H1 (cell line): ENCODE measurements around the gene ZNF652. TPM values are rescaled to one million over a fixed set of nuclear protein-coding genes. Genes with fewer than 3 reads are reported as not detected.

Experiments used
- CTCF ChIA-PET: fragments of 300-600 bp; sonication (Branson Sonifier 250); formaldehyde crosslinking; loops from one replicate; lab custom pipeline; 2021; ENCODE audit not compliant: partially characterized antibody; lab: Charles Lee
- POLR2A ChIA-PET: fragments of 300-600 bp; sonication (Branson Sonifier 250); formaldehyde crosslinking; loops from one replicate; lab custom pipeline; 2021; ENCODE audit warnings: inconsistent platforms; ENCODE audit not compliant: partially characterized antibody; lab: Charles Lee
- DNase-seq, 2 experiments: peaks; one replicate each; pipeline versions ENCODE4 v3.0.0 to v3.0.0-alpha.2; 2010 to 2022; ENCODE audit warnings: low spot score in 2 of 2, low read depth in 1 of 2, mixed read lengths in 1 of 2
- FAIRE-seq: peaks from 2 replicates; lab custom pipeline; 2011; peaks lifted over from hg19 to GRCh38; lab: Jason Lieb, UNC
- H2AFZ ChIP-seq: 2 replicates; pipeline ENCODE4 v1.8.1; 2012; ENCODE audit warnings: low read length, inconsistent platforms
- H2AK5ac ChIP-seq: 2 replicates; pipeline ENCODE4 v1.6.1; 2013; ENCODE audit warnings: low read depth, low read length
- H2BK120ac ChIP-seq: replicated peaks from 2 replicates; pipeline ENCODE3; 2013; ENCODE audit warnings: low read depth, low read length, inconsistent platforms
- H2BK12ac ChIP-seq: 2 replicates; pipeline ENCODE4 v1.6.1; 2013; ENCODE audit warnings: low read depth, low read length
- H2BK15ac ChIP-seq: 2 replicates; pipeline ENCODE4 v1.6.1; 2013; ENCODE audit warnings: low read length
- H2BK20ac ChIP-seq: 2 replicates; pipeline ENCODE4 v1.6.1; 2013; ENCODE audit warnings: low read length
- H2BK5ac ChIP-seq: 2 replicates; pipeline ENCODE4 v1.6.1; 2013; ENCODE audit warnings: low read depth, low read length
- H3K14ac ChIP-seq: 2 replicates; pipeline ENCODE4 v1.6.1; 2013; ENCODE audit warnings: inconsistent platforms; ENCODE audit not compliant: insufficient read length
- H3K18ac ChIP-seq: 2 replicates; pipeline ENCODE4 v1.6.1; 2013; ENCODE audit warnings: low read length; ENCODE audit errors: extremely low read depth
- H3K23ac ChIP-seq: 2 replicates; pipeline ENCODE4 v1.6.1; 2013; ENCODE audit warnings: inconsistent platforms; ENCODE audit not compliant: insufficient read length
- H3K23me2 ChIP-seq: 2 replicates; pipeline ENCODE4 v1.6.1; 2013; ENCODE audit warnings: low read depth, low read length
- H3K27ac ChIP-seq: 2 replicates; pipeline ENCODE4 v1.6.1; 2011; ENCODE audit warnings: low read depth, low read length, inconsistent platforms
- H3K27me3 ChIP-seq, 4 experiments: replicated peaks in 1 of 4; 1 replicate in 1 of 4; 2 replicates in 3 of 4; pipeline versions ENCODE4 v1.6.1 to v1.8.1; 2011 to 2013; ENCODE audit warnings: low read length in 3 of 4, mild to moderate bottlenecking in 3 of 4, inconsistent platforms in 2 of 4, mixed read lengths in 2 of 4, moderate library complexity in 1 of 4; ENCODE audit not compliant: control insufficient read depth in 3 of 4, insufficient read depth in 3 of 4; ENCODE audit errors: extremely low read depth in 1 of 4
- H3K36me3 ChIP-seq, 4 experiments: 2 replicates each; pipeline versions ENCODE4 v1.6.1 to v1.8.1; 2011 to 2013; ENCODE audit warnings: mild to moderate bottlenecking in 4 of 4, low read length in 3 of 4, moderate library complexity in 2 of 4, control low read depth in 1 of 4, inconsistent platforms in 1 of 4; ENCODE audit not compliant: insufficient read depth in 4 of 4, control insufficient read depth in 2 of 4
- H3K4ac ChIP-seq: replicated peaks from 2 replicates; pipeline ENCODE3; 2013; ENCODE audit warnings: low read length, low read depth, mixed read lengths, inconsistent platforms; ENCODE audit not compliant: insufficient read length
- H3K4me1 ChIP-seq, 4 experiments: replicated peaks in 1 of 4; 1 replicate in 1 of 4; 2 replicates in 3 of 4; pipeline versions ENCODE4 v1.6.1 to v1.8.1; 2011 to 2013; ENCODE audit warnings: low read length in 3 of 4, inconsistent platforms in 2 of 4, mixed read lengths in 1 of 4; ENCODE audit not compliant: insufficient read depth in 4 of 4, control insufficient read depth in 3 of 4
- H3K4me2 ChIP-seq, 2 experiments: 2 replicates each; pipeline versions ENCODE4 v1.6.1 to v1.8.1; 2011 to 2013; ENCODE audit warnings: low read depth in 2 of 2, low read length in 2 of 2, control low read depth in 1 of 2, inconsistent platforms in 1 of 2, mild to moderate bottlenecking in 1 of 2; ENCODE audit not compliant: insufficient read depth in 1 of 2
- H3K4me3 ChIP-seq, 4 experiments: fragments of 200-600, 300-600 bp in 1 of 4; sonication (generic), shearing (Covaris generic), sonication (Bioruptor Twin) in 1 of 4; 2 replicates each; pipeline versions ENCODE4 v1.5.1 to v1.8.1; 2011 to 2016; ENCODE audit warnings: low read length in 4 of 4, low read depth in 3 of 4, control low read depth in 2 of 4, inconsistent platforms in 2 of 4, mild to moderate bottlenecking in 2 of 4, mixed read lengths in 1 of 4, moderate library complexity in 1 of 4; ENCODE audit not compliant: insufficient read depth in 2 of 4; ENCODE audit errors: extremely low read depth in 1 of 4
- H3K56ac ChIP-seq: replicated peaks from 2 replicates; pipeline ENCODE3; 2013; ENCODE audit warnings: low read depth, mild to moderate bottlenecking, mixed read lengths, low read length, inconsistent platforms; ENCODE audit not compliant: insufficient read length
- H3K79me1 ChIP-seq: 2 replicates; pipeline ENCODE4 v1.6.1; 2013; ENCODE audit warnings: low read depth, low read length, control low read depth
- H3K79me2 ChIP-seq, 2 experiments: 2 replicates each; pipeline versions ENCODE4 v1.6.1 to v1.8.1; 2012 to 2013; ENCODE audit warnings: low read length in 2 of 2, mild to moderate bottlenecking in 2 of 2, inconsistent platforms in 1 of 2; ENCODE audit not compliant: insufficient read depth in 2 of 2, control insufficient read depth in 1 of 2
- H3K9ac ChIP-seq, 4 experiments: replicated peaks in 1 of 4; 1 replicate in 1 of 4; 2 replicates in 3 of 4; pipeline versions ENCODE4 v1.6.1 to v1.8.1; 2011 to 2013; ENCODE audit warnings: low read depth in 3 of 4, low read length in 3 of 4, control low read depth in 2 of 4, mild to moderate bottlenecking in 2 of 4, moderate library complexity in 2 of 4, inconsistent platforms in 1 of 4; ENCODE audit errors: extremely low read depth in 1 of 4
- H3K9me3 ChIP-seq, 2 experiments: 2 replicates each; pipeline versions ENCODE4 v1.6.1 to v1.8.1; 2012 to 2013; ENCODE audit warnings: mild to moderate bottlenecking in 2 of 2, moderate library complexity in 2 of 2, control low read depth in 1 of 2, inconsistent platforms in 1 of 2, low read depth in 1 of 2, low read length in 1 of 2, mixed read lengths in 1 of 2; ENCODE audit not compliant: insufficient read depth in 2 of 2
- H4K20me1 ChIP-seq, 2 experiments: replicated peaks in 1 of 2; 2 replicates each; pipeline versions ENCODE3 to v1.8.1; 2011 to 2013; ENCODE audit warnings: inconsistent platforms in 2 of 2, low read length in 2 of 2, mild to moderate bottlenecking in 1 of 2; ENCODE audit not compliant: insufficient read depth in 2 of 2, control insufficient read depth in 1 of 2
- H4K5ac ChIP-seq: 2 replicates; pipeline ENCODE4 v1.6.1; 2013; ENCODE audit warnings: low read length, low read depth, mixed read lengths, inconsistent platforms; ENCODE audit not compliant: insufficient read length
- H4K8ac ChIP-seq: 2 replicates; pipeline ENCODE4 v1.8.0; 2013; ENCODE audit warnings: mild to moderate bottlenecking, moderate library complexity, low read length, inconsistent platforms; ENCODE audit not compliant: insufficient read depth; ENCODE audit errors: extremely low read depth
- H4K91ac ChIP-seq: replicated peaks from 2 replicates; pipeline ENCODE3; 2013; ENCODE audit warnings: low read length, mixed read lengths, inconsistent platforms; ENCODE audit not compliant: insufficient read length
- ATF3 ChIP-seq: IDR thresholded peaks from 2 replicates; pipeline ENCODE4 v1.6.1; 2011; ENCODE audit warnings: low read depth, mild to moderate bottlenecking, low read length; ENCODE audit not compliant: insufficient read depth
- BRCA1 ChIP-seq: IDR thresholded peaks from 2 replicates; pipeline ENCODE4 v1.6.1; 2012; ENCODE audit warnings: low read depth, low read length, improper control_type of control experiment
- CREB1 ChIP-seq: IDR thresholded peaks from 2 replicates; pipeline ENCODE4 v1.6.1; 2012; ENCODE audit warnings: inconsistent platforms
- CTCF ChIP-seq, 3 experiments: IDR thresholded peaks; 1 replicate in 2 of 3; 2 replicates in 1 of 3; pipeline versions ENCODE4 v1.5.1 to v1.6.1; 2011; ENCODE audit warnings: low read length in 3 of 3, mild to moderate bottlenecking in 3 of 3, inconsistent platforms in 2 of 3, low read depth in 1 of 3, moderate library complexity in 1 of 3; ENCODE audit not compliant: insufficient read depth in 1 of 3; ENCODE audit errors: control extremely low read depth in 1 of 3
- EZH2 ChIP-seq: fragments of 200-600 bp; sonication (generic); IDR thresholded peaks from 2 replicates; pipeline ENCODE4 v1.7.1; 2012; ENCODE audit warnings: low read depth, mild to moderate bottlenecking, moderate library complexity, low read length, inconsistent platforms; ENCODE audit not compliant: severe bottlenecking
- JUN ChIP-seq: IDR thresholded peaks from 2 replicates; pipeline ENCODE4 v1.6.1; 2011; ENCODE audit warnings: low read depth, mild to moderate bottlenecking, improper control_type of control experiment, low read length
- JUND ChIP-seq: IDR thresholded peaks from 2 replicates; pipeline ENCODE4 v1.6.1; 2011; ENCODE audit warnings: mild to moderate bottlenecking, improper control_type of control experiment, low read length
- KDM4A ChIP-seq: IDR thresholded peaks from one replicate; pipeline ENCODE4 v1.7.1; 2012; ENCODE audit warnings: low read depth, mild to moderate bottlenecking, moderate library complexity, low read length, inconsistent platforms; ENCODE audit not compliant: severe bottlenecking
- SIN3A ChIP-seq, 2 experiments: IDR thresholded peaks in 1 of 2; conservative IDR thresholded peaks in 1 of 2; 2 replicates each; pipeline ENCODE4 v1.6.1; 2011 to 2012; ENCODE audit warnings: low read length in 2 of 2, improper control_type of control experiment in 1 of 2, low read depth in 1 of 2, mild to moderate bottlenecking in 1 of 2
- SIRT6 ChIP-seq: IDR thresholded peaks from one replicate; pipeline ENCODE4 v1.7.1; 2012; ENCODE audit warnings: low read length, inconsistent platforms
- TCF12 ChIP-seq: IDR thresholded peaks from 2 replicates; pipeline ENCODE4 v1.6.1; 2011; ENCODE audit warnings: low read depth, mild to moderate bottlenecking, low read length
- WGBS, 2 experiments: shearing (Covaris generic) in 1 of 2; methylation state at CpG; one replicate each; pipeline versions ENCODE4 v1.1.6 to v1.1.7; 2013 to 2015; ENCODE audit warnings: low lambda C conversion rate in 2 of 2, mixed read lengths in 2 of 2, inconsistent platforms in 1 of 2, low coverage in 1 of 2, missing lambda C conversion rate in 1 of 2; ENCODE audit not compliant: insufficient replicate concordance in 2 of 2, insufficient coverage in 1 of 2, insufficient read length in 1 of 2; ENCODE audit errors: extremely low coverage in 1 of 2, missing lambda C conversion rate in 1 of 2; 5-methylcytosine and 5-hydroxymethylcytosine counted together
- polyA plus RNA-seq, 7 experiments: library from polyadenylated mRNA; depleted of rRNA in 3 of 7; stranded (reverse) in 5 of 7; unstranded in 2 of 7; fragments of >200 nt in 5 of 7; fragments of 200-250 nt in 2 of 7; gene quantifications; 1 replicate in 5 of 7; 2 replicates in 1 of 7; 4 replicates in 1 of 7; pipeline versions ENCODE4 v1.2.1 to v1.2.3, GENCODE V29; 2011 to 2013; ENCODE audit warnings: missing spikeins in 2 of 7, mixed read lengths in 2 of 7
- total RNA-seq: library from RNA; stranded (reverse); fragmentation: NEBNext Ultra II Directional; extraction: Animal tissue kit (Norgen Biotek cat#: 25700); gene quantifications from 2 replicates; pipeline ENCODE4 v1.2.1, GENCODE V29; 2021

Gene ZNF652
- total and polyA plus RNA-seq, 2 of the 8 experiments (the other 6 are each of a cell fraction or from before 2014, with no cell fraction given): 13.5 to 39.6 TPM

DNA sequence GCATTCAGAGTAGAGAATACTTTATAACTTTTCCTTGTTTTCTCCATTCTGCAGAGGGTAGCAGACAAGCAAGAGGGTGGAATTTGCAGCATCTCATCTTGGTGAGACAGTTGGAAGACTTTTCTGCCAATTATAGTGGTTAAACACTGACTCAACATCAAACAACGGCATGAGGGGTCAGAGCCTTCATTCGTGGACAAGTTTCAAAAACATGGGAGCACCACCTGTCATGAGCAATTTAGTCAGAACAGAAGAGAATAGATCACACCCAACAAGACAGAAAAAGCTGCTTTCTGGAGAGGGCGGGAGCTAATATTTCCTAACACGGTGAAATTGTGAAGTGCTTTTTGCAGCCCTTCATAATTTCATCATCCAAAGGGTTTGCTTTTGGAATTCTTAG, 17.9 kb upstream of the ZNF652 start:
- no peak overlapping the region for H2AK5ac ChIP-seq
- H3K14ac ChIP-seq: no peak overlapping the region
- H3K36me3 ChIP-seq: no peaks in the 10 kb centered on the region
- no peak overlapping the region for H2BK20ac ChIP-seq
- H2BK5ac ChIP-seq: no peak overlapping the region
- H3K18ac ChIP-seq: no peak overlapping the region
- H3K4ac ChIP-seq: no peak overlapping the region
- no peaks in the 10 kb centered on the region for H3K23me2 ChIP-seq
- H3K4me1 ChIP-seq: peaks cover 4 to 8% (median 6%) of the 10 kb centered on the region in 4 experiments; a peak in 4 of 7 replicates
- DNase-seq (no peak), FAIRE-seq (no peak)
- no peaks in the 10 kb centered on the region for H3K79me1 ChIP-seq
- no peak overlapping the region for H3K23ac ChIP-seq
- H2BK12ac ChIP-seq: no peak overlapping the region
- H3K27me3 ChIP-seq: no peaks in the 10 kb centered on the region
- H2BK15ac ChIP-seq: no peak overlapping the region
- H4K20me1 ChIP-seq: no peaks in the 10 kb centered on the region
- no peak overlapping the region for H4K8ac ChIP-seq
- no peak overlapping the region for H4K5ac ChIP-seq
- no peak overlapping the region for H3K27ac ChIP-seq
- no peak overlapping the region for H2AFZ ChIP-seq
- ChIA-PET CTCF (interaction anchor here (1.9 to 7.5 kb wide), 2 partner anchors 13 to 39 kb away, joined by 4 to 65 read pairs; no protein-coding TSS in a partner anchor), POLR2A (no interaction called here)
- WGBS, 2 experiments: 85% methylated on average over 4 of the region's 4 CpGs; no CpG with 5 or more reads in 1 of the 2 experiments
- no peaks in the 10 kb centered on the region for H3K79me2 ChIP-seq
- no peak overlapping the region for H4K91ac ChIP-seq
- no peak overlapping the region for H3K4me3 ChIP-seq
- no peak overlapping the region for H3K56ac ChIP-seq
- no peak overlapping the region for H3K4me2 ChIP-seq
- H2BK120ac ChIP-seq: no peak overlapping the region
- no peaks in the 10 kb centered on the region for H3K9me3 ChIP-seq
- H3K9ac ChIP-seq: no peak overlapping the region
- TF ChIP-seq CREB1 (no peak), TCF12 (no peak), SIRT6 (no peak), BRCA1 (no peak), JUN (no peak), ATF3 (no peak), SIN3A (conservative IDR thresholded peaks at IDR 0.05 in 1 of 2, IDR thresholded peaks at IDR 0.05 in 1 of 2; ENCODE audit: low read depth in 1 of 2, low read length in 2 of 2) (no peak), CTCF (IDR thresholded peaks at IDR 0.05; ENCODE audit: control extremely low read depth in 1 of 3, insufficient read depth in 1 of 3, low read depth in 1 of 3, low read length in 3 of 3) (no peak), EZH2 (no peak), KDM4A (no peak), JUND (no peak)
